Esophagus squamous epithelium (tissue), 5 donors: Measurements from ENCODE around the gene SUPT6H. TPM values are rescaled to one million over a fixed set of nuclear protein-coding genes. Genes with fewer than 3 reads are reported as not detected.
A peak's percentile ranks its signal among the peaks of the same experiment; 100 is the strongest.

Source experiments
- DNase-seq: peaks from one replicate; lab custom pipeline; 2025; lab: John Stamatoyannopoulos, UW
- H3K27ac ChIP-seq, 4 donors: fragments of 200-600 bp; sonication (generic); one replicate each; pipeline ENCODE4 v1.5.1; 2016 to 2019; ENCODE audit warnings: mild to moderate bottlenecking in 1 of 4
- H3K27me3 ChIP-seq, 4 donors: fragments of 200-600 bp; sonication (generic); 1 replicate in 3 of 4; 2 replicates in 1 of 4; pipeline versions ENCODE4 v1.5.1 to v1.6.0; 2017 to 2021; ENCODE audit warnings: antibody characterized with exemption in 1 of 4
- H3K36me3 ChIP-seq, 3 donors: fragments of 200-600 bp; sonication (generic); one replicate each; pipeline ENCODE4 v1.5.1; 2016 to 2019
- H3K4me1 ChIP-seq, 3 donors: fragments of 200-600 bp; sonication (generic); one replicate each; pipeline ENCODE4 v1.5.1; 2017 to 2019
- H3K4me3 ChIP-seq, 4 donors: fragments of 200-600 bp; sonication (generic); 1 replicate in 3 of 4; 2 replicates in 1 of 4; pipeline ENCODE4 v1.5.1; 2016 to 2019; ENCODE audit warnings: mild to moderate bottlenecking in 2 of 4, moderate library complexity in 1 of 4
- H3K9me3 ChIP-seq, 3 donors: fragments of 200-600 bp; sonication (generic); one replicate each; pipeline ENCODE4 v1.5.1; 2016 to 2019
- CTCF ChIP-seq, 6 experiments: fragments of 450-650 bp in 4 of 6; fragments of 200-600 bp in 2 of 6; sonication (generic) in 2 of 6; IDR thresholded peaks; one replicate each; pipeline ENCODE4 v1.5.1; 2016 to 2019; ENCODE audit warnings: antibody characterized with exemption in 6 of 6, mild to moderate bottlenecking in 4 of 6, moderate library complexity in 4 of 6
- POLR2A ChIP-seq, 4 donors: fragments of 450-650 bp; IDR thresholded peaks; one replicate each; pipeline ENCODE4 v1.6.1; 2017; ENCODE audit warnings: antibody characterized with exemption in 4 of 4, mild to moderate bottlenecking in 4 of 4, moderate library complexity in 3 of 4
- WGBS, 2 donors: methylation state at CpG; one replicate each; pipeline ENCODE4 v1.1.5; 2018; 5-methylcytosine and 5-hydroxymethylcytosine counted together
- intact Hi-C: fragments of 100-400 bp; cut with DNase I; formaldehyde crosslinking; loops from one replicate; pipeline ENCODE4 v1.15.0; 2022
- total RNA-seq, 4 donors: library from RNA; depleted of rRNA; stranded (reverse); fragments of >200 nt; gene quantifications; one replicate each; pipeline ENCODE4 v1.1.0, GENCODE V29; 2016
- donor health status: DM: yes; HTN: yes; CAD: no.

Gene SUPT6H
- total RNA-seq, 4 donors from 2014 or later, result 26.4 to 59.3 (median 48.8) TPM

- Histone ChIP-seq H3K4me3 (peak overlapping the region; percentile 52 to 92 (median 89)), H3K9me3 (no peaks in the 10 kb centered on the region), H3K27me3 (no peaks in the 10 kb centered on the region), H3K27ac (peak overlapping the region; percentile 93 to 99 (median 99)), H3K4me1 (peaks cover 0 to 65% (median 36%) of the 10 kb centered on the region in 3 donors), H3K36me3 (peaks cover 0 to 59% (median 6%) of the 10 kb centered on the region in 3 donors)
- DNase-seq, result no peak
- 0% methylated on average over 3 to 8 of the region's 10 CpGs for WGBS, 2 donors
- TF ChIP-seq POLR2A (IDR thresholded peaks at IDR 0.05), result no peak
- TF ChIP-seq CTCF (IDR thresholded peaks at IDR 0.05), result no peak
- intact Hi-C loops, result no loop called here
Measured at GRCh38 chr17:28662527-28662829, 473 bp downstream of the SUPT6H start.

- H3K4me1 ChIP-seq, result peaks cover 0 to 77% (median 47%) of the 10 kb centered on the region in 3 donors
- no peaks in the 10 kb centered on the region for H3K27me3 ChIP-seq
- peaks cover 0 to 57% (median 3%) of the 10 kb centered on the region in 3 donors for H3K36me3 ChIP-seq
- intact Hi-C loops, result no loop called here
- no peak for DNase-seq
- peak overlapping the region in 1 of 4 donors; percentile 87 for H3K4me3 ChIP-seq
- no peak overlapping the region for H3K27ac ChIP-seq
- H3K9me3 ChIP-seq, result no peaks in the 10 kb centered on the region
- no peak for TF ChIP-seq CTCF (IDR thresholded peaks at IDR 0.05)
- no peak for TF ChIP-seq POLR2A (IDR thresholded peaks at IDR 0.05)
Measured at GRCh38 chr17:28663723-28664122, 1.7 kb downstream of the SUPT6H start.

GRCh38 chr17:28665994-28666393 lies 4.0 kb downstream of the SUPT6H start:
- no peak for TF ChIP-seq POLR2A (IDR thresholded peaks at IDR 0.05)
- Histone ChIP-seq H3K36me3 (peaks cover 3 to 64% (median 8%) of the 10 kb centered on the region in 3 donors), H3K27me3 (no peaks in the 10 kb centered on the region), H3K9me3 (no peaks in the 10 kb centered on the region), H3K4me1 (peaks cover 0 to 66% (median 36%) of the 10 kb centered on the region in 3 donors), H3K4me3 (no peak overlapping the region), H3K27ac (no peak overlapping the region)
- 68 to 87% methylated on average over 2 of the region's 2 CpGs for WGBS, 2 donors
- intact Hi-C loops, result no loop called here
- DNase-seq, result no peak

GRCh38 chr17:28667870-28668269 lies 5.9 kb downstream of the SUPT6H start:
- intact Hi-C loops, result no loop called here
- DNase-seq, result no peak
- no peaks in the 10 kb centered on the region for H3K27me3 ChIP-seq
- peaks cover 0 to 57% (median 32%) of the 10 kb centered on the region in 3 donors for H3K4me1 ChIP-seq
- peaks cover 8 to 83% (median 23%) of the 10 kb centered on the region in 3 donors for H3K36me3 ChIP-seq
- no peaks in the 10 kb centered on the region for H3K9me3 ChIP-seq
- 68 to 70% methylated on average over 1 of the region's 1 CpG for WGBS, 2 donors
- H3K4me3 ChIP-seq, result no peak overlapping the region
- no peak overlapping the region for H3K27ac ChIP-seq
- TF ChIP-seq CTCF (IDR thresholded peaks at IDR 0.05), result no peak
- no peak for TF ChIP-seq POLR2A (IDR thresholded peaks at IDR 0.05)

GRCh38 chr17:28669918-28670317 lies 7.9 kb downstream of the SUPT6H start:
- H3K27me3 ChIP-seq, result no peaks in the 10 kb centered on the region
- peaks cover 17 to 93% (median 42%) of the 10 kb centered on the region in 3 donors for H3K36me3 ChIP-seq
- no peak overlapping the region for H3K27ac ChIP-seq
- no peak for DNase-seq
- H3K9me3 ChIP-seq, result no peaks in the 10 kb centered on the region
- TF ChIP-seq CTCF (IDR thresholded peaks at IDR 0.05) (no peak), POLR2A (IDR thresholded peaks at IDR 0.05) (no peak)
- no peak overlapping the region for H3K4me3 ChIP-seq
- 78 to 100% methylated on average over 1 of the region's 1 CpG for WGBS, 2 donors
- peaks cover 0 to 36% (median 13%) of the 10 kb centered on the region in 3 donors for H3K4me1 ChIP-seq
- intact Hi-C loops, result no loop called here

- H3K4me1 ChIP-seq, result no peaks in the 10 kb centered on the region
- no peak overlapping the region for H3K27ac ChIP-seq
- 74 to 88% methylated on average over 3 of the region's 3 CpGs for WGBS, 2 donors
- H3K9me3 ChIP-seq, result no peaks in the 10 kb centered on the region
- no peak for TF ChIP-seq CTCF (IDR thresholded peaks at IDR 0.05)
- TF ChIP-seq POLR2A (IDR thresholded peaks at IDR 0.05), result no peak
- H3K4me3 ChIP-seq, result no peak overlapping the region
- intact Hi-C loops, result no loop called here
- DNase-seq, result no peak
- peaks cover 71 to 100% (median 92%) of the 10 kb centered on the region in 3 donors for H3K36me3 ChIP-seq
- H3K27me3 ChIP-seq, result no peaks in the 10 kb centered on the region
Measured at GRCh38 chr17:28675490-28675889, 13.5 kb downstream of the SUPT6H start.
